HG03175 (cell line): Measurements from ENCODE around the gene CLEC18B.
"Not testable (repeated sequence)": the region's sequence is repeated elsewhere in the genome, so short reads cannot be mapped to it uniquely, and the experiment has no call there.

Experiments used
- ATAC-seq: cut with Tn5 transposase; IDR thresholded peaks from one replicate; pipeline ENCODE4 v1.9.1; 2021; ENCODE audit warnings: mild to moderate bottlenecking, moderate library complexity; ENCODE audit not compliant: unreplicated experiment

CLEC18B gene

GRCh38 chr16:74361646-74362610, 59.4 kb downstream of the CLEC18B start:
- ATAC-seq = not testable (repeated sequence)
